WTC11 (cell line): Measurements from ENCODE around the gene ALKBH6. TPM values are rescaled to one million over a fixed set of nuclear protein-coding genes. Genes with fewer than 3 reads are reported as not detected.

Experiments
- ATF6 ChIP-seq: sonication (generic); formaldehyde crosslinking; IDR thresholded peaks from 2 replicates; pipeline ENCODE4 v1.8.1; 2023; ENCODE audit warnings: mild to moderate bottlenecking, missing genetic modification reagents
- CDX4 ChIP-seq: fragments of 250-450 bp; sonication (Bioruptor Pico); IDR thresholded peaks from 2 replicates; pipeline ENCODE4 v1.9.0; 2021; ENCODE audit warnings: moderate library complexity, mild to moderate bottlenecking, inconsistent platforms, borderline replicate concordance
- CREB1 ChIP-seq: sonication (generic); formaldehyde crosslinking; IDR thresholded peaks from 2 replicates; pipeline ENCODE4 v1.8.0; 2023; ENCODE audit warnings: mild to moderate bottlenecking, missing genetic modification reagents
- ESRRA ChIP-seq: sonication (generic); formaldehyde crosslinking; IDR thresholded peaks from 2 replicates; pipeline ENCODE4 v1.8.1; 2022; ENCODE audit warnings: mild to moderate bottlenecking, missing genetic modification reagents, borderline replicate concordance
- GRHL2 ChIP-seq: fragments of 250-450 bp; sonication (Bioruptor Pico); IDR thresholded peaks from 2 replicates; pipeline ENCODE4 v1.8.0; 2022; ENCODE audit warnings: mild to moderate bottlenecking, moderate library complexity; ENCODE audit not compliant: insufficient replicate concordance, severe bottlenecking
- JAZF1 ChIP-seq: fragments of 250-450 bp; sonication (Bioruptor Pico); IDR thresholded peaks from 2 replicates; pipeline ENCODE4 v1.9.0; 2021; ENCODE audit warnings: moderate library complexity, mild to moderate bottlenecking, inconsistent platforms
- JUN ChIP-seq: sonication (generic); formaldehyde crosslinking; IDR thresholded peaks from 2 replicates; pipeline ENCODE4 v1.8.0; 2023; ENCODE audit warnings: mild to moderate bottlenecking, missing genetic modification reagents
- KAT7 ChIP-seq: sonication (generic); formaldehyde crosslinking; IDR thresholded peaks from 2 replicates; pipeline ENCODE4 v1.8.1; 2023; ENCODE audit warnings: missing genetic modification reagents, mild to moderate bottlenecking, borderline replicate concordance
- MAX ChIP-seq: sonication (generic); formaldehyde crosslinking; IDR thresholded peaks from 2 replicates; pipeline ENCODE4 v1.8.0; 2022; ENCODE audit warnings: mild to moderate bottlenecking, missing genetic modification reagents
- OVOL2 ChIP-seq: fragments of 250-450 bp; sonication (Bioruptor Pico); IDR thresholded peaks from 2 replicates; pipeline ENCODE4 v1.9.0; 2021; ENCODE audit warnings: mild to moderate bottlenecking, borderline replicate concordance
- PRRX2 ChIP-seq: fragments of 250-450 bp; sonication (Bioruptor Pico); IDR thresholded peaks from 2 replicates; pipeline ENCODE4 v1.8.0; 2021; ENCODE audit warnings: mild to moderate bottlenecking
- RELA ChIP-seq: sonication (generic); formaldehyde crosslinking; IDR thresholded peaks from 2 replicates; pipeline ENCODE4 v1.8.1; 2022; ENCODE audit warnings: missing genetic modification reagents, mild to moderate bottlenecking, borderline replicate concordance
- RORB ChIP-seq: fragments of 250-450 bp; sonication (Bioruptor Pico); IDR thresholded peaks from 2 replicates; pipeline ENCODE4 v1.9.0; 2021; ENCODE audit warnings: mild to moderate bottlenecking
- SMAD3 ChIP-seq: sonication (generic); formaldehyde crosslinking; IDR thresholded peaks from 2 replicates; pipeline ENCODE4 v1.8.0; 2022; ENCODE audit warnings: missing genetic modification reagents, mild to moderate bottlenecking, borderline replicate concordance
- TEAD1 ChIP-seq: sonication (generic); formaldehyde crosslinking; IDR thresholded peaks from 2 replicates; pipeline ENCODE4 v1.8.0; 2022; ENCODE audit warnings: mild to moderate bottlenecking, missing genetic modification reagents
- USF1 ChIP-seq: sonication (generic); formaldehyde crosslinking; IDR thresholded peaks from 2 replicates; pipeline ENCODE4 v1.8.0; 2022; ENCODE audit warnings: mild to moderate bottlenecking, missing genetic modification reagents
- ZNF121 ChIP-seq: sonication (generic); formaldehyde crosslinking; IDR thresholded peaks from 2 replicates; pipeline ENCODE4 v1.8.0; 2023; ENCODE audit warnings: missing genetic modification reagents
- ZNF138 ChIP-seq: sonication (generic); formaldehyde crosslinking; conservative IDR thresholded peaks from 2 replicates; pipeline ENCODE4 v1.8.1; 2022; ENCODE audit warnings: mild to moderate bottlenecking, moderate library complexity, missing genetic modification reagents
- ZNF263 ChIP-seq: sonication (generic); formaldehyde crosslinking; IDR thresholded peaks from 2 replicates; pipeline ENCODE4 v1.8.1; 2022; ENCODE audit warnings: low read depth, mild to moderate bottlenecking, moderate library complexity, missing genetic modification reagents
- ZNF396 ChIP-seq: fragments of 250-450 bp; sonication (Bioruptor Pico); IDR thresholded peaks from 2 replicates; pipeline ENCODE4 v1.8.0; 2021; ENCODE audit warnings: mild to moderate bottlenecking, moderate library complexity, borderline replicate concordance
- ZNF512 ChIP-seq: sonication (generic); formaldehyde crosslinking; IDR thresholded peaks from 2 replicates; pipeline ENCODE4 v1.8.1; 2022; ENCODE audit warnings: missing genetic modification reagents, borderline replicate concordance
- ZNF671 ChIP-seq: fragments of 250-450 bp; sonication (Bioruptor Pico); IDR thresholded peaks from 2 replicates; pipeline ENCODE4 v1.8.0; 2021; ENCODE audit warnings: mild to moderate bottlenecking
- total RNA-seq: library from RNA; stranded (reverse); gene quantifications from 3 replicates; pipeline ENCODE4 v1.2.3, GENCODE V29; 2021
- TF ChIP-seq, protein P1 (sequence below): sonication (generic); formaldehyde crosslinking; IDR thresholded peaks from 2 replicates; pipeline ENCODE4 v1.8.0; 2023; ENCODE audit warnings: missing genetic modification reagents
- TF ChIP-seq, protein P2 (sequence below): sonication (generic); formaldehyde crosslinking; IDR thresholded peaks from 2 replicates; pipeline ENCODE4 v1.8.1; 2023; ENCODE audit warnings: mild to moderate bottlenecking, moderate library complexity, missing genetic modification reagents
- TF ChIP-seq, protein P3 (sequence below): sonication (generic); formaldehyde crosslinking; conservative IDR thresholded peaks from 2 replicates; pipeline ENCODE4 v1.8.1; 2022; ENCODE audit warnings: mild to moderate bottlenecking, missing genetic modification reagents
- TF ChIP-seq, protein P4 (sequence below): fragments of 250-450 bp; sonication (Bioruptor Pico); conservative IDR thresholded peaks from 2 replicates; pipeline ENCODE4 v1.9.0; 2021; ENCODE audit warnings: mild to moderate bottlenecking

ALKBH6 gene
- total RNA-seq, 1 experiment from 2014 or later, result 28.1 TPM

DNA sequence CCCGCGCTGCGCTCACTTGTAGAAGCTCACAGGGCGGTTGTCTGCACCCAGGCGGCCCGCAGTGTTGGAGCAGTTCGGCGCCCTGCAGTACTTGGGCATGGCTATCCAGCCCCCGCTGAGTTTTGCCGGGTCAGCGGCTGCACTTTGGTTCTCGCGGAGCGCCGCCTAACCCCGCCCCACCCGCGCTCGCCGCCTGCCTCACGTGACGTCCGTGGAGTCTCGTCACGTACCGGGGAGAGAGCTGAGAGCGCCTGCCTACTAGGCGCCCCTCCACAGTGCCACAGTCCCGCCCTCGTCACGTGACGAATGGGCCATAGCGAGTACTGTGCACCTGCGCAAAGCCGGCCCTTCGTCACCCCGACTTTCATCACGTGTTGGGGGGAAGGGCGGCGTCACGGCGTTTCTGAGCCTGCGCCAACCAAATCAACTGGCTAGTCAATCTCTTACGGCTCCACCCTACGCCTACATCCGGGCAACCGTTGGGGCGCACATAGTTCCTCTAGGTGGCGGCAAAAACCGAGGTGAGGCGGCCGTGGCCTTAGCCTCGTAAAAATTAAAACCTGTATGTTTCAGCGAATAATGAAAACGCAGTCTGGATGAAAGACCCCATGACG, 40.2 kb upstream of the ALKBH6 start, which contains the start of gene THAP8 (continued):
- TF ChIP-seq ZNF512 (CRISPR knock-in tag), result no peak
- TF ChIP-seq, protein P1, sequence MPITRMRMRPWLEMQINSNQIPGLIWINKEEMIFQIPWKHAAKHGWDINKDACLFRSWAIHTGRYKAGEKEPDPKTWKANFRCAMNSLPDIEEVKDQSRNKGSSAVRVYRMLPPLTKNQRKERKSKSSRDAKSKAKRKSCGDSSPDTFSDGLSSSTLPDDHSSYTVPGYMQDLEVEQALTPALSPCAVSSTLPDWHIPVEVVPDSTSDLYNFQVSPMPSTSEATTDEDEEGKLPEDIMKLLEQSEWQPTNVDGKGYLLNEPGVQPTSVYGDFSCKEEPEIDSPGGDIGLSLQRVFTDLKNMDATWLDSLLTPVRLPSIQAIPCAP (CRISPR knock-in tag), result peak; percentile 74; the same call in 1 of the 2 replicates
- no peak for TF ChIP-seq ZNF121
- TF ChIP-seq TEAD1 (CRISPR knock-in tag), result peak; percentile 88
- TF ChIP-seq ESRRA, result no peak
- TF ChIP-seq ZNF263 (CRISPR knock-in tag), result no peak
- no peak; the same call in 1 of the 2 replicates for TF ChIP-seq PRRX2 (CRISPR knock-in tag)
- peak; percentile 77 for TF ChIP-seq SMAD3 (CRISPR knock-in tag)
- TF ChIP-seq, protein P2, sequence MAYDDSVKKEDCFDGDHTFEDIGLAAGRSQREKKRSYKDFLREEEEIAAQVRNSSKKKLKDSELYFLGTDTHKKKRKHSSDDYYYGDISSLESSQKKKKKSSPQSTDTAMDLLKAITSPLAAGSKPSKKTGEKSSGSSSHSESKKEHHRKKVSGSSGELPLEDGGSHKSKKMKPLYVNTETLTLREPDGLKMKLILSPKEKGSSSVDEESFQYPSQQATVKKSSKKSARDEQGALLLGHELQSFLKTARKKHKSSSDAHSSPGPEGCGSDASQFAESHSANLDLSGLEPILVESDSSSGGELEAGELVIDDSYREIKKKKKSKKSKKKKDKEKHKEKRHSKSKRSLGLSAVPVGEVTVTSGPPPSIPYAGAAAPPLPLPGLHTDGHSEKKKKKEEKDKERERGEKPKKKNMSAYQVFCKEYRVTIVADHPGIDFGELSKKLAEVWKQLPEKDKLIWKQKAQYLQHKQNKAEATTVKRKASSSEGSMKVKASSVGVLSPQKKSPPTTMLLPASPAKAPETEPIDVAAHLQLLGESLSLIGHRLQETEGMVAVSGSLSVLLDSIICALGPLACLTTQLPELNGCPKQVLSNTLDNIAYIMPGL (CRISPR knock-in tag), result peak; percentile 51; the same call in 1 of the 2 replicates
- no peak for TF ChIP-seq RORB (CRISPR knock-in tag)
- peak; percentile 100 for TF ChIP-seq USF1
- TF ChIP-seq MAX (CRISPR knock-in tag), result peak; percentile 92
- 0 out of 2 replicates have a peak, but pooled peaks have one; percentile 57 for TF ChIP-seq CREB1
- TF ChIP-seq, protein P3, sequence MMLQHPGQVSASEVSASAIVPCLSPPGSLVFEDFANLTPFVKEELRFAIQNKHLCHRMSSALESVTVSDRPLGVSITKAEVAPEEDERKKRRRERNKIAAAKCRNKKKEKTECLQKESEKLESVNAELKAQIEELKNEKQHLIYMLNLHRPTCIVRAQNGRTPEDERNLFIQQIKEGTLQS, result no peak
- TF ChIP-seq ZNF671, result no peak
- TF ChIP-seq ATF6 (CRISPR knock-in tag), result no peak
- TF ChIP-seq RELA (CRISPR knock-in tag), result no peak
- TF ChIP-seq JUN (CRISPR knock-in tag), result no peak
- TF ChIP-seq, protein P4, sequence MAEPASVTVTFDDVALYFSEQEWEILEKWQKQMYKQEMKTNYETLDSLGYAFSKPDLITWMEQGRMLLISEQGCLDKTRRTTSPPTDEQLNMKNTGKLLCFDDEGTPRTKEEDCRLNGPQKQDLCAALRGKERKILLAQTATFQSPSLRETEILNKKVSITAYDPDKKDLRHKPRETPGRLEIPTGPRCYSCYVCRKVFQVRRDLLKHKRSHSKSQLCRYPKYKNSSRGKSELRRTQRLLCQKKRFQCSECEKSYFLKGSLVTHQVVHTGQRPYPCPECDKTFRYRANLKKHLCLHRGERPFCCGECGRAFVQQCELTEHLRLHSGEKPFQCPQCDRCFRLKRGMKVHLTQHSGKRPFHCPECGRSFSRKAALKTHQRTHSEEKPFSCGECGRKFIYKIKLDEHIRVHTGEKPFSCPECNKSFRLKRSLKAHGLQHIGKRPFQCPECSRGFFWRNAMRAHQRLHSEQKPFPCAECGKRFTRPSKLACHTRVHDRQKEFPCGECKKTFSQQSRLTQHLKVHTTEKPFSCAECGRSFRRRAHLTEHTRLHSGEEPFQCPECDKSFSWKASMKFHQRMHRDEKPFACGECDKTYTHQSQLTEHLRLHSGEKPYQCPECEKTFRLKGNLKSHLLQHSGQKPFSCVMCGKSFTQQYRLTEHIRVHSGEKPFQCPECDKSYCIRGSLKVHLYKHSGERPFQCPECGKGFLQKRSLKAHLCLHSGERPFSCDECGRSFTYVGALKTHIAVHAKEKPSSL (CRISPR knock-in tag), result no peak
- no peak for TF ChIP-seq JAZF1 (CRISPR knock-in tag)
- no peak for TF ChIP-seq GRHL2 (CRISPR knock-in tag)
- no peak for TF ChIP-seq OVOL2 (CRISPR knock-in tag)
- peak; percentile 74; the same call in 1 of the 2 replicates for TF ChIP-seq ZNF138 (CRISPR knock-in tag)
- TF ChIP-seq ZNF396, result no peak
- TF ChIP-seq CDX4 (CRISPR knock-in tag), result no peak
- TF ChIP-seq KAT7 (CRISPR knock-in tag), result no peak
